Measurements from ENCODE around the gene SMG6. TPM values are rescaled to one million over a fixed set of nuclear protein-coding genes. Genes with fewer than 3 reads are reported as not detected.

SMG6 gene
- total RNA-seq, 1 donor = 49.3 TPM

GRCh38 chr17:2060385-2060658, 243.3 kb downstream of the SMG6 start:
- no peak for DNase-seq (ENCODE audit: low read depth)
- TF ChIP-seq CTCF (IDR thresholded peaks at IDR 0.05; ENCODE audit: insufficient read depth, low read length) = no peak
- no peak overlapping the region for H3K4me3 ChIP-seq (ENCODE audit: low read depth, low read length)

GRCh38 chr17:2059547-2060384, 243.8 kb downstream of the SMG6 start:
- DNase-seq (ENCODE audit: low read depth) = no peak
- H3K4me3 ChIP-seq (ENCODE audit: low read depth, low read length) = peak overlapping the region; percentile 72
- no peak for TF ChIP-seq CTCF (IDR thresholded peaks at IDR 0.05; ENCODE audit: insufficient read depth, low read length)

- peak; percentile 82 for TF ChIP-seq CTCF (IDR thresholded peaks at IDR 0.05; ENCODE audit: insufficient read depth, low read length)
- H3K4me3 ChIP-seq (ENCODE audit: low read depth, low read length) = peak overlapping the region; percentile 72
- peak; percentile 86 for DNase-seq (ENCODE audit: low read depth)
Measured at GRCh38 chr17:2058586-2059546, 244.7 kb downstream of the SMG6 start.

- H3K4me3 ChIP-seq (ENCODE audit: low read depth, low read length) = peak overlapping the region; percentile 72
- peak; percentile 58 for DNase-seq (ENCODE audit: low read depth)
- no peak for TF ChIP-seq CTCF (IDR thresholded peaks at IDR 0.05; ENCODE audit: insufficient read depth, low read length)
Measured at GRCh38 chr17:2057760-2058585, 245.6 kb downstream of the SMG6 start.

GRCh38 chr17:2057175-2057759, 246.3 kb downstream of the SMG6 start:
- peak overlapping the region; percentile 72 for H3K4me3 ChIP-seq (ENCODE audit: low read depth, low read length)
- TF ChIP-seq CTCF (IDR thresholded peaks at IDR 0.05; ENCODE audit: insufficient read depth, low read length) = no peak
- no peak for DNase-seq (ENCODE audit: low read depth)
